CD4-positive, CD25-positive, alpha-beta regulatory T cell (primary cell): ENCODE results near the gene ULK3. TPM values are rescaled to one million over a fixed set of nuclear protein-coding genes. Genes with fewer than 3 reads are reported as not detected.

Experiments used
- ATAC-seq, 2 donors: fragments of 150-1000 bp; cut with Tn5 transposase; one replicate each; pipeline ENCODE4 v1.10.0; 2021; ENCODE audit warnings: low read depth in 2 of 2, moderate number of reproducible peaks in 2 of 2, moderate library complexity in 1 of 2
- DNase-seq, 3 donors: peaks; one replicate each; pipeline versions ENCODE4 v3.0.0 to v3.0.0-alpha.2; 2012 to 2022; ENCODE audit warnings: mixed read lengths in 1 of 3
- H3K27ac ChIP-seq: one replicate; pipeline ENCODE4 v1.7.0; 2013; ENCODE audit warnings: mild to moderate bottlenecking, low read length; ENCODE audit not compliant: insufficient read depth, poor library complexity, severe bottlenecking
- H3K27me3 ChIP-seq: one replicate; pipeline ENCODE4 v1.7.0; 2013; ENCODE audit warnings: low read length; ENCODE audit not compliant: control insufficient read depth, insufficient read depth
- H3K36me3 ChIP-seq: one replicate; pipeline ENCODE4 v1.7.0; 2013; ENCODE audit warnings: mild to moderate bottlenecking, low read length, moderate library complexity; ENCODE audit not compliant: control insufficient read depth, insufficient read depth
- H3K4me1 ChIP-seq: 2 replicates; pipeline ENCODE4 v1.7.0; 2013; ENCODE audit warnings: mild to moderate bottlenecking, low read length; ENCODE audit not compliant: insufficient read depth, control insufficient read depth, poor library complexity, severe bottlenecking
- H3K4me3 ChIP-seq: one replicate; pipeline ENCODE4 v1.7.0; 2013; ENCODE audit warnings: low read depth, mild to moderate bottlenecking, low read length, moderate library complexity
- H3K9me3 ChIP-seq, 2 experiments: 1 replicate in 1 of 2; 2 replicates in 1 of 2; pipeline ENCODE4 v1.7.0; 2013; ENCODE audit warnings: low read length in 2 of 2, mild to moderate bottlenecking in 1 of 2, moderate library complexity in 1 of 2; ENCODE audit not compliant: control insufficient read depth in 2 of 2
- H3K27ac Mint-ChIP-seq, 3 donors: one replicate each; pipeline ENCODE4 v1.8.0; 2020 to 2022; ENCODE audit warnings: mild to moderate bottlenecking in 3 of 3, mixed read lengths in 3 of 3, moderate library complexity in 2 of 3
- H3K27me3 Mint-ChIP-seq: one replicate; pipeline ENCODE4 v1.8.0; 2022; ENCODE audit warnings: mild to moderate bottlenecking, mixed read lengths
- H3K36me3 Mint-ChIP-seq: one replicate; pipeline ENCODE4 v1.8.0; 2020; ENCODE audit warnings: mixed read lengths
- H3K4me1 Mint-ChIP-seq, 4 donors: one replicate each; pipeline ENCODE4 v1.8.0; 2020 to 2022; ENCODE audit warnings: mixed read lengths in 4 of 4, mild to moderate bottlenecking in 1 of 4
- H3K4me3 Mint-ChIP-seq, 4 donors: one replicate each; pipeline ENCODE4 v1.8.0; 2020 to 2022; ENCODE audit warnings: mild to moderate bottlenecking in 4 of 4, mixed read lengths in 4 of 4, moderate library complexity in 3 of 4
- H3K9me3 Mint-ChIP-seq, 7 donors: one replicate each; pipeline ENCODE4 v1.8.0; 2020 to 2022; ENCODE audit warnings: mixed read lengths in 7 of 7, mild to moderate bottlenecking in 3 of 7, moderate library complexity in 2 of 7
- polyA plus RNA-seq, 4 donors: library from polyadenylated mRNA; unstranded; fragments of 300-500 nt; fragmentation: Illumina TruSeq; gene quantifications; one replicate each; pipeline ENCODE4 v1.2.3, GENCODE V29; 2021
- total RNA-seq: library from RNA; stranded (reverse); gene quantifications from one replicate; pipeline ENCODE4 v1.2.3, GENCODE V29; 2022

ULK3 gene
- total and polyA plus RNA-seq, 5 donors from 2014 or later, result 22.5 to 54.4 (median 35.2) TPM

DNA sequence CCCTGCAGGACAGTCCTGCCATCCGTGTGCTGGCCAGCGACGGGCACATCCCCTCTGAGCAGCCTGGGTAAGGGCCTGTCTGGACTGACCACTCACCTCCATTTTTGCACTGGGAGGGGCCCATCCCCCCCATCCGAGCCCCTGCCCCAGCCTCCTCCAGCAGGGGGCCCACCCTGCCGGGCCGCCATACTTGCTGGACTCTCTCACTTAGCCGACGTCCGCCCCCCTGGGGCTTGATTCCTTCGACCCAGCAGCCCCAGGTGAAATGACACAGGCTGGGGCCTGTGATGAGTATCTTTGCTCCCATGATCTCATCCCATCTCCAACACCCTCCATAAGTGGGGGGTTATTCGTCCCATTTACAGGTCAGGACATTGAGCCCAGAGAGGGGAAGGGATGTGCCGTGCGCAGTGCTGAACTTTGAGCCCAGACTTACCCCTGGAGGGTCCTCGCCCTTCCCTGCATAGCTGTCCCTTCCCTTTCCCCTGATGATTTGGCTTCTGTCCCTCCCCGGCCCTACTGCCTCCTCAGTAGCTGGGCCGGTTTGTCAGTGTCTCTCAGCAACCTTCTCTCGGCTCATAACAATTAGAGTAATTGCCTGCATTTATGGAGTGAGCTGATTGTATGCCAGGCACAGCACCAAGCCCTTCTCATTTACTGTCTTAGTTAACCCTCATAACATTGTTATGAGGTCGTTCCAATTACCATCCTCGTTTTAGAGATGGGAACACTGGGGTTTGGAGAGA lies 26.2 kb downstream of the ULK3 start:
- H3K4me3 ChIP-seq, result no peak overlapping the region
- no peaks in the 10 kb centered on the region for H3K36me3 Mint-ChIP-seq
- DNase-seq (no peak), ATAC-seq (no peak)
- no peak overlapping the region for H3K4me3 Mint-ChIP-seq
- H3K4me1 ChIP-seq, result peaks cover 4% of the 10 kb centered on the region
- peaks cover 0 to 9% (median 6%) of the 10 kb centered on the region in 4 donors for H3K4me1 Mint-ChIP-seq
- no peaks in the 10 kb centered on the region for H3K36me3 ChIP-seq
- no peaks in the 10 kb centered on the region for H3K27me3 ChIP-seq
- no peak overlapping the region for H3K27ac ChIP-seq
- peaks cover 4% of the 10 kb centered on the region for H3K27me3 Mint-ChIP-seq
- peak overlapping the region in 2 of 3 donors; percentile 71 to 90 for H3K27ac Mint-ChIP-seq
- H3K9me3 Mint-ChIP-seq, result no peaks in the 10 kb centered on the region
- no peaks in the 10 kb centered on the region for H3K9me3 ChIP-seq

DNA sequence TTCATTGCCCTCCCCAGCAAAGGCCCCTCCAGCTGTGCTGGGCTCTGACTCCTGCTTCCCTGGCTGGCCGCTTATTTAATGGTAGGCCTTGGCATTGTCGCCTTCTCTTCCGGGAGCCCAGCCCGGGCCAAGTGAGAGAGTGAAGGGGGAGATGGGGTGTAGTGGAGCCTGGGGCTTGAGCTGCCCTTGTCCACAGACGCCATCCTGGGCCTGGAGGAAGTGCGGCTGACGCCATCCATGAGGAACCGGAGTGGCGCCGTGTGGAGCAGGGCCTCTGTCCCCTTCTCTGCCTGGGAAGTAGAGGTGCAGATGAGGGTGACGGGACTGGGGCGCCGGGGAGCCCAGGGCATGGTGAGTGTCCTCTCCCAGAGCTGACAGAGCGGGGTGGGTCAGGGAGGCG lies 27.0 kb downstream of the ULK3 start:
- no peaks in the 10 kb centered on the region for H3K9me3 Mint-ChIP-seq
- H3K4me3 ChIP-seq, result no peak overlapping the region

DNA sequence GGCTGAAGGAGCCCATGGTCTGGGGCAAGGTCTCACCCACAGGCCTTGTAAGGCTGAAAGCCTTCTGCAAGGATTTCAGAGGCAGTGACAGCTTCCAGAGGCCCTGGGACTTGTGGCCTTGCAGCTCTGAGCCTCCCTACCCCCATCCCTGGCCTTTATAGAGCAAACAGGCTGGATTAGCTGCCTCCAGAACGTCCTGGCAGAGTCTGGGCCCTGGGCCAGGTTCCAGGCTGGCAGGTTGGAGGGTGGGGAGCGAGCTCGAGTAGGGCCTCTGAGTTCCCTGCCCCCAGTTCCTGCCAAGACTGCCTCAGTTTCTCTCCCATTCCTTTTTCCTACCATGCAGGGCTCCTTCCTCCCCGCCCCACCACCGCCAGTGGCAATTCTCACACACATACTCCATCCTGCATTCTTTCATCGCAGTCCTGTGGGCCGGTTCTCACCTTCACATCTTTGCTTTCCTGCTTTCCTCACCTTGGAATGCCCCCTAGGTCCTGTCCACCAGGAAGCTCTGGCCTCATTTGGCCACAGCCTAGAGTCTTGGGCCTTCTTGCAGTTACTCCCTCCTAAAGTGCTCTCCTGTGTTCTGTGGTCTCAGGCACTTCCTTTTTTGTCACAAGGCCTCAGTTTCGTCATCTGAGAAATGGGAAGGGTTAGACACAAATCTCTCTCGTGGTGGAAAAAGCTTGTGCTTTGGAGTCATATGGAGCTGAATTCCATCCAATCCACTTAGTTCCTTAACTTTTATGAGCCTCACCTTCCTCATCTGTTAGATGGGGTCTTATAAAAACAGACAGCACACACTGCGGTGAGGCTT lies 27.6 kb downstream of the ULK3 start:
- no peak for ATAC-seq
- H3K27ac ChIP-seq, result no peak overlapping the region
- no peak overlapping the region for H3K27ac Mint-ChIP-seq
- no peaks in the 10 kb centered on the region for H3K27me3 ChIP-seq
- no peaks in the 10 kb centered on the region for H3K36me3 ChIP-seq
- peaks cover 0 to 9% (median 6%) of the 10 kb centered on the region in 4 donors for H3K4me1 Mint-ChIP-seq
- H3K9me3 Mint-ChIP-seq, result no peaks in the 10 kb centered on the region
- peaks cover 4% of the 10 kb centered on the region for H3K27me3 Mint-ChIP-seq
- no peaks in the 10 kb centered on the region for H3K36me3 Mint-ChIP-seq
- H3K4me1 ChIP-seq, result peaks cover 4% of the 10 kb centered on the region
- no peak for DNase-seq
- H3K4me3 ChIP-seq, result no peak overlapping the region
- peak overlapping the region in 1 of 4 donors; percentile 84 for H3K4me3 Mint-ChIP-seq
- H3K9me3 ChIP-seq, result no peaks in the 10 kb centered on the region

More for the DNA sequence above, 27.0 kb downstream of the ULK3 start:
- H3K27ac Mint-ChIP-seq, result no peak overlapping the region
- DNase-seq (no peak), ATAC-seq (no peak)
- Histone ChIP-seq H3K4me1 (peaks cover 4% of the 10 kb centered on the region), H3K27ac (no peak overlapping the region), H3K9me3 (no peaks in the 10 kb centered on the region), H3K27me3 (no peaks in the 10 kb centered on the region), H3K36me3 (no peaks in the 10 kb centered on the region)
- H3K36me3 Mint-ChIP-seq, result no peaks in the 10 kb centered on the region
- peaks cover 4% of the 10 kb centered on the region for H3K27me3 Mint-ChIP-seq
- H3K4me1 Mint-ChIP-seq, result peaks cover 0 to 9% (median 6%) of the 10 kb centered on the region in 4 donors
- H3K4me3 Mint-ChIP-seq, result peak overlapping the region in 1 of 4 donors; percentile 51

DNA sequence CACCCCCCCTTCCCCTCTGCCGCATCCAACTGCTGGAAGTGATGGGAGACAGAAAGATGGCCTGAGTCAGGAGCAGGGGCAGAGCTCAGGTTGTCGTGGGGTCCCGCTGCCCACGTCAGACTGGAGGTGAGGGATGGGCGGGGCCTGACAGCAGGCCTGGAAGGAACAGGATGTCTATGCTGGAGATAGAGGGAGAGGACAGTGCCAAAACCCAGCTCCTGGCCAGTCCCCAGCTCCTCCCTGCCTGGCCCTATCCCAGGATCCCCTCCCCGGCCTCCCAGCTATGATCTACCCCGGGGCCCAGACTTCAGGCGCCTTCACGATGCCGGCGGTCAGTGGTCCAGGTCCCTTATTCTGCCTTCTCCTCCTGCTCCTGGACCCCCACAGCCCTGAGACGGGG lies 30.4 kb downstream of the ULK3 start, which contains the start of gene LMAN1L:
Gene LMAN1L, plus strand, starts transcription at position 303 of the 400 bp plus-strand sequence. Its CDS starts 20 bp downstream, at position 323.
- no peaks in the 10 kb centered on the region for H3K4me1 ChIP-seq
- H3K4me1 Mint-ChIP-seq, result peaks cover 0 to 17% (median 8%) of the 10 kb centered on the region in 4 donors
- H3K27ac ChIP-seq, result no peak within 1 kb of the TSS
- no peaks in the 10 kb centered on the region for H3K36me3 Mint-ChIP-seq
- H3K4me3 ChIP-seq, result no peak within 1 kb of the TSS
- ATAC-seq (no peak), DNase-seq (no peak)
- H3K9me3 Mint-ChIP-seq, result no peaks in the 10 kb centered on the region
- H3K9me3 ChIP-seq, result no peaks in the 10 kb centered on the region
- peaks cover 4% of the 10 kb centered on the region for H3K27me3 Mint-ChIP-seq
- peak within 1 kb of the TSS in 1 of 3 donors; percentile 46 for H3K27ac Mint-ChIP-seq
- no peaks in the 10 kb centered on the region for H3K36me3 ChIP-seq
- H3K27me3 ChIP-seq, result no peaks in the 10 kb centered on the region
- H3K4me3 Mint-ChIP-seq, result no peak within 1 kb of the TSS

DNA sequence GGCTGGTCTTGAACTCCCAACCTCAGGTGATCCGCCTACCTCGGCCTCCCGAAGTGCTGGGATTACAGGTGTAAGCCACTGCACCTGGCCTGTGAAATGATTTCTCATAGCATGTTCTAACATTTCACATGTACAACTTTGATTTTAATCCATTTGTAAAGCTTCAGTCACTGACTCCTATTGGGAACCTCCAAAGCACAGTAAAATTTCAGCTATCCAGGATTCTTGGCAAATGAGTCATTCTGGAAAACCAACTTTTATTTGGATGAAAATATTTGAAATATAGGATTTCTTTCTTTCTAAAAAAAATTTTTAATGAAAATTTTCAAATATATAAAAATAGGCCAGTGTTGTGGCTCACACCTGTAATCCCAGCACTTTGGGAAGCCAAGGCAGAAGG lies 33.0 kb downstream of the ULK3 start:
- H3K27me3 ChIP-seq, result no peaks in the 10 kb centered on the region
- H3K4me3 ChIP-seq, result no peak overlapping the region
- Mint-ChIP-seq H3K4me1 (peaks cover under 1 to 27% (median 13%) of the 10 kb centered on the region in 4 donors), H3K36me3 (no peaks in the 10 kb centered on the region), H3K27me3 (no peaks in the 10 kb centered on the region), H3K4me3 (no peak overlapping the region), H3K9me3 (no peaks in the 10 kb centered on the region), H3K27ac (peak overlapping the region in 1 of 3 donors; percentile 31)
- ATAC-seq, result no peak
- no peak overlapping the region for H3K27ac ChIP-seq
- DNase-seq, result no peak
- no peaks in the 10 kb centered on the region for H3K9me3 ChIP-seq
- H3K4me1 ChIP-seq, result peaks cover 4% of the 10 kb centered on the region
- no peaks in the 10 kb centered on the region for H3K36me3 ChIP-seq

DNA sequence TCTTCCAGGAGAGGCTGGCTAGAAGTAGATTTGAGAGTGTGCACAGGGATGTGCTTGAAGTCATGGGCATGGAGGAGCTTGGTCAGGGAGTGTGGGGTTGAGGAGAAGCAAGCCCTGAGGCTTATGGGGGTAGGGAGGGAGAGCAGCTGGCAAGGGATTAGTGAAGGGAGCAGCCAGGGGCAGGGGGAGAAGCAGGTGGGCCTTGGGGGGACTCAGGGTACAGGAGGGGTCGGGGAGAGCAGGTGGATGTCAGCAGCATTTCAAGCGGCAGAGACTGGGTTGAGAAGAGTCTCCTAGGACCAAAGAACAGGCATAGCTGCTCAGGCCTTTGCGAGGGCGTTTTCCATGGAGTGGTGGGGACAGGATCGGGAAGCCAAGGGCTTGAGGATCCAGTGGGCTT lies 33.7 kb downstream of the ULK3 start:
- ATAC-seq (no peak), DNase-seq (no peak)
- H3K4me1 ChIP-seq, result peaks cover 4% of the 10 kb centered on the region
- H3K9me3 Mint-ChIP-seq, result no peaks in the 10 kb centered on the region
- H3K4me3 Mint-ChIP-seq, result peak overlapping the region in 1 of 4 donors; percentile 16
- no peak overlapping the region for H3K27ac ChIP-seq
- H3K27ac Mint-ChIP-seq, result peak overlapping the region; percentile 67 to 96 (median 88)
- H3K4me3 ChIP-seq, result no peak overlapping the region
- peaks cover 5% of the 10 kb centered on the region for H3K36me3 ChIP-seq
- H3K4me1 Mint-ChIP-seq, result peaks cover 4 to 30% (median 15%) of the 10 kb centered on the region in 4 donors
- peaks cover under 1% of the 10 kb centered on the region for H3K36me3 Mint-ChIP-seq
- H3K9me3 ChIP-seq, result no peaks in the 10 kb centered on the region
- H3K27me3 Mint-ChIP-seq, result no peaks in the 10 kb centered on the region
- no peaks in the 10 kb centered on the region for H3K27me3 ChIP-seq

DNA sequence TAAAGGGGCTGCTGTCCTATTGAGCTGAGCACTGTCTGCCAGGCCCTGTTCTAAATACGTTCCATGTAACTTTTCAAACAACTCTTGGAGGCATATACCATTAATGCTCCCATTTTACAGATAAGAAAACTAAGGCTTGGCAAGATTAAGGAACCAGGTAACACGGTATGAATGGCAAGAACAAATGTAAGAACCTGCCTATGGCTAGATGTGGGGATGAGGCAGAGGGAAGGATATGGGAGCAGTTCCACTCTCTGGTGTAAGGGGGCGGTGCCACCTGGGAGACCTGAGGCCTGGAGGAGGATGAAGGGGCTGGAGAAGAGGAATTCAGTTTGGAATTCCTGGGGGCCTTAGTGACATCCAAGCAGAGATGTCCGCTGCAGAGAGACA lies 34.1 kb downstream of the ULK3 start:
- Mint-ChIP-seq H3K9me3 (no peaks in the 10 kb centered on the region), H3K4me1 (peaks cover 8 to 32% (median 16%) of the 10 kb centered on the region in 4 donors), H3K27ac (peak overlapping the region; percentile 56 to 88 (median 67)), H3K4me3 (peak overlapping the region in 1 of 4 donors; percentile 16), H3K36me3 (peaks cover 5% of the 10 kb centered on the region), H3K27me3 (no peaks in the 10 kb centered on the region)
- peaks cover 4% of the 10 kb centered on the region for H3K4me1 ChIP-seq
- no peak for DNase-seq
- no peak overlapping the region for H3K27ac ChIP-seq
- no peaks in the 10 kb centered on the region for H3K9me3 ChIP-seq
- H3K36me3 ChIP-seq, result peaks cover 6% of the 10 kb centered on the region
- no peak overlapping the region for H3K4me3 ChIP-seq
- ATAC-seq, result no peak
- no peaks in the 10 kb centered on the region for H3K27me3 ChIP-seq
